Measurements from ENCODE around the gene HS6ST3. TPM values are rescaled to one million over a fixed set of nuclear protein-coding genes. Genes with fewer than 3 reads are reported as not detected.

HS6ST3 gene
- total and polyA plus RNA-seq, 2 of the 13 experiments (the other 11 are each of a cell fraction or from before 2014, with no cell fraction given): not detected

GRCh38 chr13:96751089-96751488 lies 661.2 kb downstream of the HS6ST3 start (continued):
- TF ChIP-seq PBX2 (CRISPR knock-in tag; IDR thresholded peaks at IDR 0.05) (no peak), IRF2 (CRISPR knock-in tag; IDR thresholded peaks at IDR 0.05) (no peak), TFDP2 (CRISPR knock-in tag; IDR thresholded peaks at IDR 0.05) (no peak), ZNF275 (CRISPR knock-in tag; IDR thresholded peaks at IDR 0.05; ENCODE audit: borderline replicate concordance) (no peak), ZNF468 (CRISPR knock-in tag; IDR thresholded peaks at IDR 0.05) (no peak)

- CTCF ChIA-PET (ENCODE audit: low intra/inter-chr PET ratio, low total read pairs): no interaction called here
- in situ Hi-C loops (cut with HindIII; ENCODE audit: extremely low pct_ligation_motif_present, low pct_unique_long_range_greater_than_20kb): no loop called here
- POLR2A ChIA-PET: no interaction called here
- Histone ChIP-seq H2AFZ (ENCODE audit: low read length) (no peak overlapping the region), H3K27me3 (ENCODE audit: control insufficient read depth in 1 of 2, insufficient read depth in 2 of 2, low read length in 2 of 2) (no peaks in the 10 kb centered on the region), H3K9ac (ENCODE audit: insufficient read depth, low read depth, low read length) (no peak overlapping the region), H3K27ac (ENCODE audit: extremely low read length, insufficient read depth, low read length) (no peak overlapping the region), H3K4me1 (ENCODE audit: insufficient read depth, low read length) (no peaks in the 10 kb centered on the region), H3K36me3 (replicated peaks in 1 of 2; ENCODE audit: control insufficient read depth in 1 of 2, insufficient read depth in 2 of 2, low read length in 2 of 2) (no peaks in the 10 kb centered on the region), H3K4me2 (ENCODE audit: low read depth, low read length) (no peak overlapping the region), H3K79me2 (ENCODE audit: insufficient read depth, low read length) (no peaks in the 10 kb centered on the region), H4K20me1 (ENCODE audit: insufficient read depth, low read length) (no peaks in the 10 kb centered on the region), H3K9me3 (ENCODE audit: low read length) (no peaks in the 10 kb centered on the region), H3K4me3 (replicated peaks in 1 of 3; ENCODE audit: insufficient read depth in 1 of 3, low read depth in 2 of 3, low read length in 3 of 3) (no peak overlapping the region)
- DNase-seq (ENCODE audit: low spot score) (no peak), ATAC-seq (no peak), FAIRE-seq (no peak)
- BruUV-seq (replicated peaks): no TSS peak
- TF ChIP-seq FIP1L1 (IDR thresholded peaks at IDR 0.05; ENCODE audit: borderline replicate concordance, insufficient read depth, low read depth, low read length) (no peak), ZNF234 (CRISPR knock-in tag; conservative IDR thresholded peaks at IDR 0.05) (no peak), CCAR2 (optimal IDR thresholded peaks at IDR 0.05; ENCODE audit: low read depth, low read length) (no peak), PRPF4 (IDR thresholded peaks at IDR 0.05; ENCODE audit: low read depth, low read length, poor library complexity, severe bottlenecking) (no peak), ZNF670 (CRISPR knock-in tag; IDR thresholded peaks at IDR 0.05; ENCODE audit: borderline replicate concordance) (no peak), KDM2A (CRISPR knock-in tag; IDR thresholded peaks at IDR 0.05; ENCODE audit: borderline replicate concordance, low read depth) (no peak), ETS1 (CRISPR knock-in tag; IDR thresholded peaks at IDR 0.05) (no peak), ZNF121 (CRISPR knock-in tag; IDR thresholded peaks at IDR 0.05) (no peak), MED1 (CRISPR knock-in tag; IDR thresholded peaks at IDR 0.05) (no peak), ZNF333 (CRISPR knock-in tag; IDR thresholded peaks at IDR 0.05; ENCODE audit: borderline replicate concordance) (no peak), REST (IDR thresholded peaks at IDR 0.05; ENCODE audit: borderline replicate concordance in 1 of 2, low read depth in 1 of 2, low read length in 2 of 2) (no peak)
- intact Hi-C loops (cut with micrococcal nuclease; ENCODE audit: unreplicated experiment): no loop called here
Observed at GRCh38 chr13:96762876-96763275, 673.0 kb downstream of the HS6ST3 start.
